ENCODE data around the gene SLC38A10.
A peak's percentile ranks its signal among the peaks of the same experiment; 100 is the strongest.
"Not testable (repeated sequence)": the region's sequence is repeated elsewhere in the genome, so short reads cannot be mapped to it uniquely, and the experiment has no call there.

SLC38A10 gene

GRCh38 chr17:81230043-81230820, 64.9 kb downstream of the SLC38A10 start:
- DNase-seq (ENCODE audit: low spot score): peak; percentile 84

DNA sequence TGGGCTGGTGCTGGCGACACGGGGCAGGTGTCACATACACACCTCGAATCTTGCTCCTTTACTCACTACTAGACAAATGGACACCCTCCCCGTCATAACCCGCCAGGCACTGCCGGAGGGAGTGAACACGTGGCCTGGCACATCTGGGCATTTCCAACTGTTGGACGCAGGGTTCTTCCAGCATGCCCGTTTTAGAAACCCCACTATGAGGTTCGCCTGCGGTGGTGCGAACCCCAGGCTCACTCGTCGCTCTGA, 65.5 kb downstream of the SLC38A10 start:
- DNase-seq (ENCODE audit: low spot score): no peak

DNA sequence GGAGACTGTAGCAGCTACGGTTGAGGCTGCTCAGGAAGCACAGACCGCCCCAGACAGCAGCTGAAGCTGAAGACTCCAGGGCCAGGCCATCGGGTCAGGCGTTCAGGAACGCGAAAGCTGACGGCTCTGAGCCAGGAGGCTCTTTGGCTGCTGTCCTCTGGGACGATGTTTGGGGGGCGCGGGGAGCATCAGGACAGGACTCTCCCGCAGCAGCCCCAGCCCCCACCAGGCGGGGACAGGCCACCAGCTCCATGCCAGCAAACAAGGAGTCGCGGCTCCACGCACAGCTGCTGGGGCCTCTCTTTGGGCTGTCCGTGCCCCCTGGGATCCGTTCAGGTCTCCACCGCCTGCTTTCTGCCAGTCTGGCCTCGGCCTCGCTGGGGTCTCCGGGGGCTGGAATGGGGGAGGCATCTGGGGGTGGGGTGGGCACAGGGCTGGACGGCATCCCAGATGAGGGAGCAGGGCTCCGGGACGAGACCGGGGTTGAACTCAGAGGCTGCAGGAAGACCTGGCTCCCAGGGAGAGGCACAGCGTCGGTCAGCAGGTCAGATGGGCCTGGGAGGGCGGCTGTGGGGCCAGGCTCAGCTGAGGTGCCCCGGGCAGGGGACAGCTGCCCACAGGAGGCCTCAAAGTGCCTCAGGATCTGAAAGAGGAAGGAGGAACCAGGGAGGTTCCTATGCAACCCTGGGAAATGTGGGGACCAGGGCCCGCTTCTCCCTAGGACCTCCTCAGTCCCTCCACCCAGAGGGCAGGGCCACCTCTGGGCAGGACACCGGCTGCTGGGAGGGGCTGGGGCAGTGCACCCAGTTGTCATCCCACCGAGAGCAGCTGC, 66.1 kb downstream of the SLC38A10 start:
- DNase-seq (ENCODE audit: low spot score): no peak

DNA sequence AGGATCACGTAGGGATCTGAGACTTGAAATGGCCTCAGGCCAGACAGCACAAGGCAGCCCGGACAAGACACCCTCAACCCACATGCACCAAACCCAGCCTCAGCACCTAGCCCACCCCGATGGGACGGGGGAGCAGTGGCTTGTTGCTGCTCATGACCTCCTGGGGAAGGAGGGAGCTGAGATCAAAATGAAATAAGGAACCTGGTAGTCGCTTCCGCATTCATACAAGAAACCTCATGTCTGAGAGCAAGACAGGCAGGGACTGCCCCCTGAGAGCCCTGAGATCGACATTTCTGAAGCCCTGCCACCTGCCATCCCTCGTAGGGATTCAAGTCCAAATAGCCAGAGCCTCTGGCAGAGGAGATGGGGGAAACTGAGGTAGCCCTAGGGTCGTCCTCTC, 66.7 kb downstream of the SLC38A10 start:
- no peak for DNase-seq (ENCODE audit: low spot score)

DNA sequence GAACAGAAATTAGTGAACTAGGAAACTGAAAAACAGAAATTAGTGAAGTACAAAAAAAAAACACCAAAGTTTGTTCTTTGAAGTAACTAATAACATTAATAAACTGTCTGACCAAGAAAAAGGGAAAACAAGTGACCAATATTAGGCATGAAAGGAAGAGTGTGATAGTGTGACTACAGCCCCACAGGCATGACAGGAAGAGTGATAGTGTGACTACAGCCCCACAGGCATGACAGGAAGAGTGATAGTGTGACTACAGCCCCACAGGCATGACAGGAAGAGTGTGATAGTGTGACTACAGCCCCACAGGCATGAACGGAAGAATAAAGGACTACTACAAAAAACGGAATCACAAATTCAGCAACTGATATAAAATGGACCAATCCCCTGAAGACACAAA, 67.5 kb downstream of the SLC38A10 start:
- DNase-seq (ENCODE audit: low spot score): not testable (repeated sequence)

DNA sequence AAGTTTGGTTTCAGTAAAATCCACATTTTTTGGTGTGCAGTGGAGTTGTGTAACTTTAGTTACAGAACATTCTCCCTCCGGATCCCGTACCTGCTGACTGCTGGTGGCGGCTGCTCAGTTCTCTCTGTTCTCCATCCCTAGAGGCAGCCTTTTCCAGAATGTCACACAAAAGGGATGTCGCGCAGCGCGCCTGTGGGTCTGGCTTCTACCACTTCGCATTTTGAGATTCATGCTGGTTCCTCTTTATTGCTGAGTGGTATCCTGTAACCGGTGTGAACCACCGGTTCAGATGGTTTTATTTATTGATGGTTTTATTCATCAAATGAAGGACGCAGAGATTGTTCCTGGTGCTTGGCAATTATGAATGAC, 71.4 kb downstream of the SLC38A10 start:
- no peak for DNase-seq (ENCODE audit: low spot score)

GRCh38 chr17:81222906-81223761, 72.0 kb downstream of the SLC38A10 start, which contains the start of gene CEP131:
Gene CEP131, minus strand, starts transcription at chr17:81222965. Its CDS starts 2,909 bp downstream, at chr17:81220056.
- peak; percentile 99 for DNase-seq (ENCODE audit: low spot score)

DNA sequence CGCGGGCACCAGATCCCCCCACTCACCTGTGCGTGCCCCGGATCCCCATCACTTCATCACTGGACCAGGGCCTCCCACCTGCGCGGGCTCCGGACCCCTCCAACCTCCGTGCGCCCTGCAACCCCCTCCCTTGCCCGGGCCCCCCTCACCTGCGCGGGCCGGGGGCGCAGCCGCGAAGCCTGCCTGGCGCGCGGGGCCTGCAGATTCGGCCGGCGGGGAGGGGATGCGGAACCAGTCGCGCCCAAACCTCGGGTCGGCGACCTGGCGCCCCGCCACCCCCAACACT, 72.5 kb downstream of the SLC38A10 start:
- no peak for DNase-seq (ENCODE audit: low spot score)

- no peak for DNase-seq (ENCODE audit: low spot score)
Observed at GRCh38 chr17:81221842-81222619, 73.1 kb downstream of the SLC38A10 start.

GRCh38 chr17:81221371-81221841, 73.7 kb downstream of the SLC38A10 start:
- DNase-seq (ENCODE audit: low spot score): no peak

DNA sequence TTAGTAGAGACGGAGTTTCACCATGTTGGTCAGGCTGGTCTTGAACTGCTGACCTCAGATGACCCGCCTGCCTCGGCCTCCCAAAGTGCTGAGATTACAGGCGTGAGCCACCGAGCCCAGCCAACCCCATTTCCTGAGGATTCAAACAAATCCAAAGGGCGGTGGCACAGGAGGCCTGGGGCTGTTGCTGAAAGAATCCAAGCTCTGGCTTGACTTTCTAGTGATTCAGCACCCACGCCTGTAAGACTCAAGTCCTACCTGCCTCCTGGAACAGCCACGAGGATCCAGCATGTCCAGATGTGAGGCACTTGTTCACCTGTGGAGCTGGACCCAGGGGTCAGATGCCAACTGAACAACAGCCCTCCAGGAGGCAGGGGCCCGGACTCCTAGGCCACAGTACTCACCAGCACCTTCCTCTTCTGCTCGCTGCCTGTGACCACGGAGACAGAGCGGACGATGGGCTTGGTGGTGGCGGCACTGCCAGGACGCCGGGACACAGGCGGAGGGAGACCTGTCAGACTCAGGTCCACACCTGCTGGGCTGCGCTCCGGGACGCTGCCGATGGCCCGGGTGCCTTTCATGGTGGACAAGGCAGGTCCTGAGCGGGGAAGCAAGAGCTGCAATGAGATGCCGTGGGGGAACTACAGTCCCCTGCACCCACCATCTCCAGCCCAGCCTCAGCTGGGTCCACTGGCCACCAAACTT, 75.5 kb downstream of the SLC38A10 start:
- no peak for DNase-seq (ENCODE audit: low spot score)

DNA sequence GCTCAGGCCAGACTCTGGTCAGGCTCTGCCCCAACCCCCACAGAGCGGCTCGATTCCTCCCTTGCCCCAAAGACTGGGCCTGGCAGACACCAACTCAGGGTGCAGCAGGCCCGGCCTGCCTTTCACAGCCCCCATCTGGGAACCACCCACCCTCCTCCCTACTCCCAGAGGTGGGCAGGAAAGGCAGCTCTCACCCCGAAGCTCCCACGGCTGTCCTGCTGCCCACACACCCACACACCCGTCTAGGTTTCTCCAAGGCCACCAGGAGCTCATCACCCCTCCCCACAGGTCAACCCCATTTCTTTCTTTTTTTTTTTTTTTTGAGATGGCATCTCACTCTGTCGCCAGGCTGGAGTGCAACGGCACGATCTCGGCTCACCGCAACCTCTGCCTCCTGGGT, 76.1 kb downstream of the SLC38A10 start:
- no peak for DNase-seq (ENCODE audit: low spot score)

GRCh38 chr17:81218459-81218858, 76.6 kb downstream of the SLC38A10 start:
- no peak for DNase-seq (ENCODE audit: low spot score)

- DNase-seq (ENCODE audit: low spot score): no peak
Observed at GRCh38 chr17:81217491-81217890, 77.6 kb downstream of the SLC38A10 start.

- no peak for DNase-seq (ENCODE audit: low spot score)
Observed at GRCh38 chr17:81213978-81214377, 81.1 kb downstream of the SLC38A10 start.

GRCh38 chr17:81212365-81212764, 82.7 kb downstream of the SLC38A10 start:
- DNase-seq (ENCODE audit: low spot score): no peak

DNA sequence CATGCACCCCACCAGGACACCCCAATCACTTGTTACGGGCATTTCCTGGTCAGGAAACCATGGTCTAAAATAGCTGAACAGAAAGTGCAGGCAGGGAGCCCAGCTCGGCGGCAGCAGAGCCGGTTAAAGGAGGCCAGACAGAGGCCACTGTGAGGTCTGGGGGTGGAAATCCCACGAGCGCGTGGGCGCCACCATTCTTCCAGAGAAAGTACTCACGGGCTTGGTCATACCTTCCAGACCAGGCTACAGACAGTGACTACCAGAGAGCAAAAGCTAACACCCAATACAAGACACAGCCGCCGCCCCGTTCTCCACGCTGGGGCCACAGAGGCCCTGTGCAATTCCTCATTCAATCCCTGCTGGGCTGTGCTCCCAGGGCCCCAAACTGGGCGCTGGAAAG, 84.2 kb downstream of the SLC38A10 start:
- DNase-seq (ENCODE audit: low spot score): no peak

DNA sequence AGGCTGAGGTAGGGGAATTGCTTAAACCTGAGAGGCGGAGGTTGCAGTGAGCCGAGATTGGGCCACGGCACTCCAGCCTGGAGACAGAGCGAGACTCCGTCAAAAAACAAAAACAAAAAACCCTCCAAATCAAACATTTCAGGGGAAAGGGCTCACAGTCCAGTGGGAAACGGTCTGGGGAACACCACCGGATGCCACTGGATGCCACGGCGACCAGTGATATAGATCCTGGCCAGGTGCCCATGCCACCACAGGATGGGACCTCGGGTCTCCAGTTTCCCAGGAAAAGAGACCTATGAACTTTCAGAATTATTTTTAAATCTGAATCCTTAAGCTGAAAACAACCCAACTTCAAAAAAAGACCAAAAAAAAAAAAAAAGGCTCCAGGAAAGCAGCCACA, 84.6 kb downstream of the SLC38A10 start:
- no peak for DNase-seq (ENCODE audit: low spot score)

- DNase-seq (ENCODE audit: low spot score): no peak
Observed at GRCh38 chr17:81209141-81209540, 86.0 kb downstream of the SLC38A10 start.

DNA sequence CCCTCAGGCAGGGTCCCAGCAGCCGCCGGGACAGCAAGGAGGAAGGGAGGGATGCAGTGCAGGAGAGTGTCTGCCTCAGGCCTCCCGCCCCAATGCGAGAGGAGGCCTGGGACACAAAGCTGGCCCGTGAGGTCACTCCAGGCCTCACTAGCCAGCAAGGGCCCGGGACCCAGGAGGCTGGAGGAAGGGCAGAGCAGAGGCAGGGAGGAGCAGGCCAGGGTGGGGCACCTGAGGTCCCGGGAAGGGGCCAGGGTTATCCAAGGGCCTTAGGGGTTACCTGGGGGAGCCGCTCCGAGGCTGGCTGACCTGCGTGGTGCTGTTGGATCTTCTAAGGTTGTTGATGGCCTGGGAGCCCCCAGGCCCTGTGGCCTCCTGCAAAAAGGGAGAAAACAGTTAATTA, 86.5 kb downstream of the SLC38A10 start:
- DNase-seq (ENCODE audit: low spot score): no peak
